Breast epithelium (tissue), 4 donors: ENCODE data around the gene HEPN1. TPM values are rescaled to one million over a fixed set of nuclear protein-coding genes. Genes with fewer than 3 reads are reported as not detected.

ENCODE experiments used
- DNase-seq, 2 donors: peaks; one replicate each; pipeline ENCODE4 v3.0.0-alpha.2; 2019; ENCODE audit warnings: low spot score in 2 of 2
- H3K27ac ChIP-seq, 2 donors: fragments of 200-600 bp; sonication (generic) in 1 of 2; one replicate each; pipeline ENCODE4 v1.5.1; 2016 to 2019; ENCODE audit warnings: mild to moderate bottlenecking in 1 of 2
- H3K27me3 ChIP-seq, 2 donors: fragments of 200-600 bp; sonication (generic) in 1 of 2; one replicate each; pipeline versions ENCODE4 v1.5.1 to v1.6.0; 2017 to 2019; ENCODE audit warnings: control low read depth in 1 of 2, mild to moderate bottlenecking in 1 of 2
- H3K36me3 ChIP-seq: fragments of 200-600 bp; one replicate; pipeline ENCODE4 v1.5.1; 2019
- H3K4me1 ChIP-seq, 2 donors: fragments of 200-600 bp; sonication (generic); one replicate each; pipeline ENCODE4 v1.5.1; 2016 to 2019; ENCODE audit warnings: control low read depth in 1 of 2
- H3K4me3 ChIP-seq, 3 donors: fragments of 200-600 bp; sonication (generic); 1 replicate in 2 of 3; 2 replicates in 1 of 3; pipeline ENCODE4 v1.5.1; 2016 to 2019; ENCODE audit warnings: mild to moderate bottlenecking in 3 of 3, moderate library complexity in 2 of 3
- H3K9me3 ChIP-seq, 2 donors: fragments of 200-600 bp; sonication (generic) in 1 of 2; one replicate each; pipeline ENCODE4 v1.5.1; 2016 to 2019; ENCODE audit warnings: control low read depth in 1 of 2
- CTCF ChIP-seq, 3 donors: fragments of 450-650 bp; IDR thresholded peaks; one replicate each; pipeline ENCODE4 v1.5.1; 2016 to 2017; ENCODE audit warnings: antibody characterized with exemption in 3 of 3, mild to moderate bottlenecking in 3 of 3, moderate library complexity in 3 of 3
- POLR2A ChIP-seq: fragments of 450-650 bp; IDR thresholded peaks from one replicate; pipeline ENCODE4 v1.6.1; 2016; ENCODE audit warnings: antibody characterized with exemption, mild to moderate bottlenecking, moderate library complexity
- POLR2AphosphoS5 ChIP-seq, 3 donors: sonication (generic); formaldehyde crosslinking; IDR thresholded peaks; one replicate each; pipeline ENCODE4 v1.6.1; 2017; ENCODE audit warnings: antibody characterized with exemption in 3 of 3
- intact Hi-C: fragments of 100-400 bp; cut with DNase I; formaldehyde crosslinking; loops from one replicate; pipeline ENCODE4 v1.15.1; 2023; ENCODE audit warnings: low total_unique reads
- total RNA-seq, 3 donors: library from RNA; depleted of rRNA; stranded (reverse); fragments of >200 nt; gene quantifications; one replicate each; pipeline ENCODE4 v1.1.0, GENCODE V29; 2016

The HEPN1 gene
- total RNA-seq, 3 donors from 2014 or later = not detected

GRCh38 chr11:124941703-124942102 is 22.7 kb downstream of the HEPN1 start:
- no peak overlapping the region for H3K27ac ChIP-seq
- H3K36me3 ChIP-seq = no peaks in the 10 kb centered on the region
- H3K4me3 ChIP-seq = no peak overlapping the region
- H3K4me1 ChIP-seq = no peaks in the 10 kb centered on the region
- H3K27me3 ChIP-seq = no peaks in the 10 kb centered on the region
- TF ChIP-seq POLR2AphosphoS5 (IDR thresholded peaks at IDR 0.05) (no peak), CTCF (IDR thresholded peaks at IDR 0.05) (no peak), POLR2A (no peak)
- intact Hi-C loops = no loop called here
- H3K9me3 ChIP-seq = no peaks in the 10 kb centered on the region
- DNase-seq = no peak

DNA sequence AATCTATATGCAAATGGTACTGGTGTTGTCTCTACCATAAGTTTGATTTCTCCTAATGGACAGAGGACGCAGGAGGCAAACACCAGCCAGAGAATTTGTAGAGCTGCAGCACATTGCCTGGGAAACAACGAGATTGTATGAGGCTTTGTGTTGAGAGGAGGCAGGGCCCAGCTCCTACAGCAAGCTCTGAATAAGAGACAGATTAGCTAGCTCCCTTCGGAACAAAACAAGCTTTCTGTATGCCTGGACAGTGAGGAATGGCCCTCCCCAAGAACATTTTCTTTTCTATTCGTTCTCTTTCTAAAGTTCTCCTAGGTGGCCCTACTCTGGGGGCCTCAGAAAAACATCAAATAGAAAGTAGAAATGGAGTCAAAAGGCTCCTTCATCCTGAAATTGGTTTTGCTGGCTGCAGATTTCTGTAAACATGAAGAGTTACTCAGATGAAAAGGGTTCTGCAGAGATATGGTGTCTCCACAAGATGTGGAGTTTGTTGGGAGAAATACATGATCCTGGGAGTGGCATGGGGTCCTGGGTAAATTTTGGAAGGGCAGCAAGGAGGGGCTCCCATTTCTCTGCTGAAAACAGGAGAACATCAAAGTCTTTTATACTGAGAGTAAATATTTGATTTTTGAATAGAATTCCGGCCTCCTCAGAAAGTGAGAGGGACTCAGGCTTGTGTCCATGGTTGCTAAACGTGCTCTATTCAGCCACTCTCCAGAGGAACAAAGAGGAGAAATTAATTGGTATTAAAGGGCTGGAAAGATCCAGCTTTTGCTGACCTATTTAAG is 23.6 kb downstream of the HEPN1 start:
- intact Hi-C loops = no loop called here
- TF ChIP-seq POLR2A (no peak), CTCF (IDR thresholded peaks at IDR 0.05) (no peak), POLR2AphosphoS5 (IDR thresholded peaks at IDR 0.05) (no peak)
- H3K36me3 ChIP-seq = no peaks in the 10 kb centered on the region
- no peak for DNase-seq
- H3K27me3 ChIP-seq = no peaks in the 10 kb centered on the region
- no peak overlapping the region for H3K27ac ChIP-seq
- H3K4me1 ChIP-seq = no peaks in the 10 kb centered on the region
- no peaks in the 10 kb centered on the region for H3K9me3 ChIP-seq
- H3K4me3 ChIP-seq = no peak overlapping the region

DNA sequence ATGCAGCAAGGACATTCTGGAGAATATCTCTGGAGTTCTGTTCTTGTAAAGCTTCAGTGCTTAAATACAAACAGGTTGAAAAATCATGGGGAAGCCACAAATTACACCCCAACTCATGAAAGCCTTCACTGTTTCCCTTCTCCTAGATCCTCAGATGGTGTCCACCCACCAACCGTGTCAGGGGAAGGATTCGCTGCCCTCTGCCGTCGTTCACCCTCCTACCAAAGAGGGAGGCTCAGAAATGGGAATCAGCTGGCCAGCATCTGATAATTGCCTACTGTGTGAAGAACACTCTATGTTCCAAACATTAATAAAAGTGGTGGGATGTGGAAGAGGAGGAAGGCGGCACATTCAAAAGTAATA is 24.2 kb downstream of the HEPN1 start:
- no peak for DNase-seq
- no peaks in the 10 kb centered on the region for H3K4me1 ChIP-seq
- H3K27me3 ChIP-seq = no peaks in the 10 kb centered on the region
- TF ChIP-seq POLR2AphosphoS5 (IDR thresholded peaks at IDR 0.05) (no peak), CTCF (IDR thresholded peaks at IDR 0.05) (no peak), POLR2A (no peak)
- intact Hi-C loops = no loop called here
- H3K4me3 ChIP-seq = no peak overlapping the region
- no peak overlapping the region for H3K27ac ChIP-seq
- no peaks in the 10 kb centered on the region for H3K9me3 ChIP-seq
- H3K36me3 ChIP-seq = no peaks in the 10 kb centered on the region

- no peak overlapping the region for H3K4me3 ChIP-seq
- H3K9me3 ChIP-seq = no peaks in the 10 kb centered on the region
- no peaks in the 10 kb centered on the region for H3K36me3 ChIP-seq
- no peaks in the 10 kb centered on the region for H3K27me3 ChIP-seq
- H3K27ac ChIP-seq = no peak overlapping the region
- DNase-seq = no peak
- intact Hi-C loops = no loop called here
- no peaks in the 10 kb centered on the region for H3K4me1 ChIP-seq
- TF ChIP-seq CTCF (IDR thresholded peaks at IDR 0.05) (no peak), POLR2A (no peak), POLR2AphosphoS5 (IDR thresholded peaks at IDR 0.05) (no peak)
Measured at GRCh38 chr11:124943741-124944140, 24.7 kb downstream of the HEPN1 start.

DNA sequence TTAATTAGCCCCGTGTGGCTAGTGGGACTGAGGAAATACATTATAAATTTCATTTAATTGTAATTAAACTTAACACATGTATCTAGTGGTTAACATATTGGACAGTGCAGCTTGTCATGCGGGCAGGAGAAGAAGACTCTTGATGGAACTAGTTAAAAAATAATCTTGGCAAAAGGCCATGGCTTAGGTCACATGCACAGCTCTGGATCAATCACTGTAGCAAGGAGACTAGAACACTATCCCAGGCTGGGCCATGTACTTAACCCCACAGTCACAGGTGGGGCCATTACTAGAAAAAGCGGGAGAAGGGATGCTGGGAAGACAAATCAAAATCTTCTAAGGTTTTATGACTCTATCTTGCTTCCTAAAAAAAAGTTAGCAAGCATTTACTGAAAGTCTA is 25.5 kb downstream of the HEPN1 start:
- Histone ChIP-seq H3K27ac (no peak overlapping the region), H3K4me1 (no peaks in the 10 kb centered on the region), H3K9me3 (no peaks in the 10 kb centered on the region), H3K27me3 (no peaks in the 10 kb centered on the region), H3K36me3 (no peaks in the 10 kb centered on the region), H3K4me3 (no peak overlapping the region)
- no peak for DNase-seq
- intact Hi-C loops = no loop called here
- no peak for TF ChIP-seq POLR2AphosphoS5 (IDR thresholded peaks at IDR 0.05)
- no peak for TF ChIP-seq CTCF (IDR thresholded peaks at IDR 0.05)
- TF ChIP-seq POLR2A = no peak
